HEK293 (cell line): Measurements from ENCODE around the gene SNRPD3.
"Not testable (repeated sequence)": the region's sequence is repeated elsewhere in the genome, so short reads cannot be mapped to it uniquely, and the experiment has no call there.

ENCODE experiments used
- CTCF ChIA-PET: fragments of 350-600 bp; formaldehyde crosslinking; extraction: SDS; loops from one replicate; lab custom pipeline; 2021; ENCODE audit warnings: antibody characterized with exemption; lab: Yijun Ruan, JAX
- POLR2A ChIA-PET: fragments of 300-600 bp; formaldehyde crosslinking; extraction: SDS; loops from one replicate; lab custom pipeline; 2020; ENCODE audit warnings: antibody characterized with exemption, inconsistent platforms; lab: Yijun Ruan, JAX
- H3K27ac ChIP-seq: fragments of 200-500 bp; sonication (Bioruptor generic); 2 replicates; pipeline ENCODE4 v1.5.1; 2014; ENCODE audit warnings: low read depth, low read length, control low read depth, inconsistent platforms; ENCODE audit errors: extremely low read depth
- H3K36me3 ChIP-seq, 2 experiments: fragments of 200-500 bp in 1 of 2; sonication (Bioruptor generic) in 1 of 2; 1 replicate in 1 of 2; 2 replicates in 1 of 2; pipeline ENCODE4 v1.5.1; 2014 to 2017; ENCODE audit warnings: inconsistent platforms in 2 of 2, low read length in 2 of 2; ENCODE audit not compliant: control insufficient read depth in 2 of 2, insufficient read depth in 1 of 2
- H3K4me1 ChIP-seq: fragments of 200-500 bp; sonication (Bioruptor generic); 2 replicates; pipeline ENCODE4 v1.5.1; 2014; ENCODE audit warnings: mild to moderate bottlenecking, low read length, inconsistent platforms; ENCODE audit not compliant: control insufficient read depth, insufficient read depth
- H3K4me3 ChIP-seq: 2 replicates; pipeline ENCODE4 v1.5.1; 2011; ENCODE audit warnings: low read depth, mild to moderate bottlenecking, control low read depth, low read length, moderate library complexity
- H3K9me3 ChIP-seq: fragments of 200-500 bp; sonication (Bioruptor generic); 2 replicates; pipeline ENCODE4 v1.5.1; 2014; ENCODE audit warnings: low read depth, low read length, inconsistent platforms; ENCODE audit not compliant: control insufficient read depth, insufficient read depth
- GLIS1 ChIP-seq: fragments of 450-650 bp; formaldehyde crosslinking; IDR thresholded peaks from 2 replicates; pipeline ENCODE4 v1.5.1; 2016; ENCODE audit warnings: missing biosample characterization, missing genetic modification characterization
- GLIS2 ChIP-seq: fragments of 450-650 bp; formaldehyde crosslinking; IDR thresholded peaks from 2 replicates; pipeline ENCODE4 v1.5.1; 2016; ENCODE audit warnings: missing biosample characterization, missing genetic modification characterization
- HOXC10 ChIP-seq: sonication (generic); formaldehyde crosslinking; IDR thresholded peaks from 2 replicates; pipeline ENCODE4 v1.8.1; 2023; ENCODE audit warnings: mild to moderate bottlenecking, missing genetic modification reagents
- KLF1 ChIP-seq: fragments of 450-650 bp; formaldehyde crosslinking; IDR thresholded peaks from 2 replicates; pipeline ENCODE4 v1.5.1; 2016; ENCODE audit warnings: missing biosample characterization, missing genetic modification characterization
- KLF17 ChIP-seq: fragments of 450-650 bp; formaldehyde crosslinking; IDR thresholded peaks from 2 replicates; pipeline ENCODE4 v1.5.1; 2016; ENCODE audit warnings: missing biosample characterization, missing genetic modification characterization
- SCRT1 ChIP-seq: fragments of 450-650 bp; formaldehyde crosslinking; IDR thresholded peaks from 2 replicates; pipeline ENCODE4 v1.5.1; 2016; ENCODE audit warnings: missing biosample characterization, missing genetic modification characterization, borderline replicate concordance
- SCRT2 ChIP-seq: fragments of 450-650 bp; formaldehyde crosslinking; IDR thresholded peaks from 2 replicates; pipeline ENCODE4 v1.5.1; 2016; ENCODE audit warnings: missing biosample characterization, missing genetic modification characterization
- TCF7L2 ChIP-seq: IDR thresholded peaks from 2 replicates; pipeline ENCODE4 v1.6.1; 2011; ENCODE audit warnings: low read depth, mild to moderate bottlenecking, inconsistent platforms, low read length, moderate library complexity, borderline replicate concordance
- ZIC2 ChIP-seq: fragments of 450-650 bp; formaldehyde crosslinking; IDR thresholded peaks from 2 replicates; pipeline ENCODE4 v1.5.1; 2016; ENCODE audit warnings: missing biosample characterization, missing genetic modification characterization
- ZNF157 ChIP-seq: fragments of 450-650 bp; formaldehyde crosslinking; IDR thresholded peaks from 2 replicates; pipeline ENCODE4 v1.5.1; 2016; ENCODE audit warnings: missing biosample characterization, missing genetic modification characterization
- ZNF174 ChIP-seq: fragments of 450-650 bp; formaldehyde crosslinking; IDR thresholded peaks from 2 replicates; pipeline ENCODE4 v1.5.0; 2017; ENCODE audit warnings: missing biosample characterization, mild to moderate bottlenecking, missing genetic modification characterization
- ZNF266 ChIP-seq: fragments of 450-650 bp; formaldehyde crosslinking; IDR thresholded peaks from 2 replicates; pipeline ENCODE4 v1.5.1; 2016; ENCODE audit warnings: missing biosample characterization, missing genetic modification characterization, low read depth
- ZNF280C ChIP-seq: fragments of 450-650 bp; formaldehyde crosslinking; IDR thresholded peaks from 2 replicates; pipeline ENCODE4 v1.5.1; 2016; ENCODE audit warnings: missing biosample characterization, missing genetic modification characterization
- ZNF311 ChIP-seq: fragments of 450-650 bp; formaldehyde crosslinking; IDR thresholded peaks from 2 replicates; pipeline ENCODE4 v1.5.1; 2017; ENCODE audit warnings: missing biosample characterization, missing genetic modification characterization, borderline replicate concordance
- ZNF391 ChIP-seq: fragments of 450-650 bp; formaldehyde crosslinking; IDR thresholded peaks from 2 replicates; pipeline ENCODE4 v1.5.1; 2016; ENCODE audit warnings: low read depth, missing biosample characterization, missing genetic modification characterization, borderline replicate concordance
- ZNF670 ChIP-seq: fragments of 450-650 bp; formaldehyde crosslinking; IDR thresholded peaks from 2 replicates; pipeline ENCODE4 v1.5.1; 2016; ENCODE audit warnings: missing biosample characterization, missing genetic modification characterization, low read depth
- ZNF830 ChIP-seq: fragments of 450-650 bp; IDR thresholded peaks from 2 replicates; pipeline ENCODE4 v1.5.0; 2018; ENCODE audit warnings: missing biosample characterization, missing genetic modification characterization, low read depth, mild to moderate bottlenecking, moderate library complexity
- ZNF843 ChIP-seq: fragments of 450-650 bp; formaldehyde crosslinking; IDR thresholded peaks from 2 replicates; pipeline ENCODE4 v1.5.1; 2016; ENCODE audit warnings: missing biosample characterization, missing genetic modification characterization
- ZSCAN18 ChIP-seq: fragments of 450-650 bp; formaldehyde crosslinking; IDR thresholded peaks from 2 replicates; pipeline ENCODE4 v1.5.1; 2016; ENCODE audit warnings: missing biosample characterization, missing genetic modification characterization
- TF ChIP-seq, protein P1 (sequence below): fragments of 450-650 bp; formaldehyde crosslinking; IDR thresholded peaks from 2 replicates; pipeline ENCODE4 v1.5.1; 2017; ENCODE audit warnings: missing biosample characterization, missing genetic modification characterization

The SNRPD3 gene

DNA sequence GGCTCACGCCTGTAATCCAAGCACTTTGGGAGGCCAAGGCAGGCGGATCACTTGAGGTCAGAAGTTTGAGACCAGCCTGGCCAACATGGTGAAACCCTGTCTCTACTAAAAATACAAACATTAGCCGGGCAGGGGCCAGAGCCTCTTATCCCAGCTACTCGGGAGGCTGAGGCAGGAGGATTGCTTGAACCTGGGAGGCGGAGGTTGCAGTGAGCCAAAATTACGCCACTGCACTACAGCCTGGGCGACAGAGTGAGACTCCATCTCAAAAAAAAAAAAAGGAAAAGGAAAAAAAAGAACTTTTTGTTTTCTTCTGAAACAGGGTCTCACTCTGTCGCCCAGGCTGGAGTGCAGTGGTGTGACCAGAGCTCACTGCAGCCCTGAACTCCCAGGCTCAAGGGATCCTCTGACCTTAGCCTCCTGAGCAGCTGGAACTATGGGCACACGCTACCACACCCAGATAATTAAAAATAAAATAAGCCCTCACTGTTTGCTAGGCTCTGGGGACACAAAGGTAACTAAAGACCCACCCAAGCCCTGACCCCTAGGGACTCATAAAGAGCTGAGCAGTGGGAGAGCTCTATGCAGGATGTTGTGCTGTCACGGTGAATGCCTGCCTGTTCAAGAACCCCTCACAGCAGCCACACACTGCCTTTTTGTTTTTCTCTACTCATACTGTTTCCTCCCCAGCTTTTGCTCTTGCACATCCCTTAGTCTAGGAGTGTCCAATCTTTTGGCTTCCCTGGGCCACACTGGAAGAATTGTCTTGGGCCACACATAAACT lies 3.1 kb upstream of the SNRPD3 start:
- H3K9me3 ChIP-seq, H3K4me1 ChIP-seq, H3K4me3 ChIP-seq, H3K27ac ChIP-seq, CTCF ChIA-PET: not testable (repeated sequence)
- POLR2A ChIA-PET, result interaction anchor here (1.3 to 4.0 kb wide), 3 partner anchors 9 to 41 kb away, joined by 3 to 33 read pairs (median 4); no protein-coding TSS in a partner anchor
- TF ChIP-seq KLF17 (tag by site-specific recombination) (0 out of 2 replicates have a peak, but pooled peaks have one; percentile 17), KLF1 (tag by site-specific recombination) (peak; percentile 54; the same call in 1 of the 2 replicates), GLIS1 (0 out of 2 replicates have a peak, but pooled peaks have one; percentile 24)
- peaks cover 6 to 58% of the 10 kb centered on the region in 2 experiments for H3K36me3 ChIP-seq

DNA sequence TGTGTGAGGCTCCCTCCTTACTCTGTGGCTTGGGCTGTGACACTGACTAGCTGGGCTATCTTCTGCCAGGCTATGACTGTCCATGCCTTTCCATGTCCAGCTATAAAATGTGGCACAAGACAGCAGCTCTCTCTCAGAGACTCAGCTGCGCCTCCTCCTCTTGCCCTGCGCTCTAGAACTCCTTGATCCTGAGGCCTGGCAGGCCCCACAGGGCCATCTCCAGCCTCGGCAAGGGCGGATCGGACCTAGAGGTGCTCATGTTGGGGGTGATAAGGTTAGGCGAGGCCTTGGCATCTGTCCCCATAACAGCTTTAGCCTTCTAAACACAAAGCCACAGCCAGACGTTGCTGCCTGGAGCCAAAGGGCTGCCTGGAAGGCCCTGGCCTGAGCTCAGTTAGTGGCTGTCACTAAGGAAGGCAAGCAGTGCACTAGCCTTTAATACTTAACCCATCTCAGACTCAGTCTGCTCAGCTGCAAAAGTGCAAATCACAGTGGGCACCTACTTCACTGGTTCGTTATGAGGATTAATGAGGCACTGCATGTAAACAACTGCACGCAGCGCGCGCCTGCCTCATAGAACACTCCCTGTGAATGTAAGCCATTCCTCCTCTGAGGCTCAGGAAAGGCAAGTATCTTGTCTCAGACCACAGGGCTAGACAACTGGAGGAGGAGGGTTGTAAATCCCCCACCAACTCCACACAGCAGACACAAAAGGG lies 2.0 kb upstream of the SNRPD3 start:
- TF ChIP-seq GLIS2 (tag by site-specific recombination) (no peak), ZIC2 (tag by site-specific recombination) (peak; percentile 36; the same call in 1 of the 2 replicates)
- Histone ChIP-seq H3K4me1 (peaks cover 8% of the 10 kb centered on the region), H3K4me3 (peak overlapping the region; percentile 86), H3K9me3 (no peaks in the 10 kb centered on the region), H3K27ac (no peak overlapping the region), H3K36me3 (peaks cover 16 to 58% of the 10 kb centered on the region in 2 experiments)
- CTCF ChIA-PET, result interaction anchor here (0.6 to 1.4 kb wide), 3 partner anchors 9 to 144 kb away, joined by 3 read pairs; no protein-coding TSS in a partner anchor
- POLR2A ChIA-PET, result interaction anchor here (1.2 to 4.0 kb wide), 5 partner anchors 9 to 40 kb away, joined by 3 to 33 read pairs (median 4); no protein-coding TSS in a partner anchor

- no peaks in the 10 kb centered on the region for H3K9me3 ChIP-seq
- ChIA-PET CTCF (interaction anchor here (0.9 to 1.4 kb wide), 2 partner anchors 10 to 145 kb away, joined by 3 read pairs; no protein-coding TSS in a partner anchor), POLR2A (interaction anchor here (0.5 to 4.0 kb wide), 32 partner anchors 9 to 1375 kb away, joined by 3 to 33 read pairs (median 4); partner anchors contain the start of genes CABIN1, LRRC75B, MIF and SGSM1)
- H3K4me1 ChIP-seq, result peaks cover 8% of the 10 kb centered on the region
- peaks cover 17 to 59% of the 10 kb centered on the region in 2 experiments for H3K36me3 ChIP-seq
- H3K27ac ChIP-seq, result peak within 1 kb of the TSS; percentile 96
- peak within 1 kb of the TSS; percentile 93 for H3K4me3 ChIP-seq
- TF ChIP-seq TCF7L2, result no peak
- no peak for TF ChIP-seq SCRT1 (tag by site-specific recombination)
- no peak for TF ChIP-seq ZNF266 (tag by site-specific recombination)
- no peak for TF ChIP-seq ZNF391 (tag by site-specific recombination)
- TF ChIP-seq ZNF174 (tag by site-specific recombination), result no peak
- TF ChIP-seq HOXC10 (CRISPR knock-in tag), result no peak
- TF ChIP-seq ZNF157 (tag by site-specific recombination), result no peak
- TF ChIP-seq ZNF311 (tag by site-specific recombination), result no peak
- TF ChIP-seq ZNF670 (tag by site-specific recombination), result no peak
- TF ChIP-seq ZNF843, result no peak
- TF ChIP-seq, protein P1, sequence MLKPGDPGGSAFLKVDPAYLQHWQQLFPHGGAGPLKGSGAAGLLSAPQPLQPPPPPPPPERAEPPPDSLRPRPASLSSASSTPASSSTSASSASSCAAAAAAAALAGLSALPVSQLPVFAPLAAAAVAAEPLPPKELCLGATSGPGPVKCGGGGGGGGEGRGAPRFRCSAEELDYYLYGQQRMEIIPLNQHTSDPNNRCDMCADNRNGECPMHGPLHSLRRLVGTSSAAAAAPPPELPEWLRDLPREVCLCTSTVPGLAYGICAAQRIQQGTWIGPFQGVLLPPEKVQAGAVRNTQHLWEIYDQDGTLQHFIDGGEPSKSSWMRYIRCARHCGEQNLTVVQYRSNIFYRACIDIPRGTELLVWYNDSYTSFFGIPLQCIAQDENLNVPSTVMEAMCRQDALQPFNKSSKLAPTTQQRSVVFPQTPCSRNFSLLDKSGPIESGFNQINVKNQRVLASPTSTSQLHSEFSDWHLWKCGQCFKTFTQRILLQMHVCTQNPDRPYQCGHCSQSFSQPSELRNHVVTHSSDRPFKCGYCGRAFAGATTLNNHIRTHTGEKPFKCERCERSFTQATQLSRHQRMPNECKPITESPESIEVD, result no peak
- no peak for TF ChIP-seq SCRT2 (tag by site-specific recombination)
- no peak for TF ChIP-seq ZSCAN18
- no peak for TF ChIP-seq ZNF280C
- TF ChIP-seq ZNF830 (tag by site-specific recombination), result no peak
Observed at GRCh38 chr22:24554313-24555164, 1.3 kb upstream of the SNRPD3 start, which contains the start of gene GUCD1. GUCD1 (minus strand) TSS chr22:24555138; CDS start chr22:24554991, 147 bp downstream.
